Mucosa of rectum (tissue), 2 donors: ENCODE measurements around the gene PCBP3.

Source experiments
- H3K27ac ChIP-seq, 2 donors: one replicate each; pipeline ENCODE4 v1.7.0; 2013; ENCODE audit warnings: inconsistent platforms in 2 of 2, low read depth in 2 of 2, low read length in 2 of 2
- H3K27me3 ChIP-seq, 2 donors: one replicate each; pipeline ENCODE4 v1.7.0; 2013; ENCODE audit warnings: low read length in 2 of 2; ENCODE audit not compliant: control insufficient read depth in 2 of 2, insufficient read depth in 2 of 2
- H3K36me3 ChIP-seq, 2 donors: one replicate each; pipeline ENCODE4 v1.7.0; 2013; ENCODE audit warnings: low read length in 2 of 2; ENCODE audit not compliant: control insufficient read depth in 2 of 2, insufficient read depth in 2 of 2
- H3K4me1 ChIP-seq, 2 donors: one replicate each; pipeline ENCODE4 v1.7.0; 2013; ENCODE audit warnings: low read length in 2 of 2, mild to moderate bottlenecking in 1 of 2; ENCODE audit not compliant: control insufficient read depth in 2 of 2, insufficient read depth in 2 of 2
- H3K4me3 ChIP-seq, 2 donors: one replicate each; pipeline ENCODE4 v1.7.0; 2013; ENCODE audit warnings: low read length in 2 of 2
- H3K9ac ChIP-seq, 2 donors: one replicate each; pipeline ENCODE4 v1.7.0; 2013; ENCODE audit warnings: low read length in 2 of 2, low read depth in 1 of 2, mild to moderate bottlenecking in 1 of 2
- H3K9me3 ChIP-seq, 2 donors: one replicate each; pipeline ENCODE4 v1.7.0; 2013; ENCODE audit warnings: low read length in 2 of 2; ENCODE audit not compliant: control insufficient read depth in 2 of 2
- donor health status: healthy.
- donor health status: Normal muscosa, but diverticular disease.

Gene PCBP3

GRCh38 chr21:45931397-45931969 lies 288.0 kb downstream of the PCBP3 start:
- Histone ChIP-seq H3K9me3 (no peaks in the 10 kb centered on the region), H3K4me1 (no peaks in the 10 kb centered on the region), H3K9ac (no peak overlapping the region), H3K36me3 (no peaks in the 10 kb centered on the region), H3K27me3 (no peaks in the 10 kb centered on the region), H3K4me3 (no peak overlapping the region), H3K27ac (no peak overlapping the region)

GRCh38 chr21:45932922-45933502 lies 289.5 kb downstream of the PCBP3 start:
- Histone ChIP-seq H3K36me3 (no peaks in the 10 kb centered on the region), H3K4me1 (no peaks in the 10 kb centered on the region), H3K27me3 (no peaks in the 10 kb centered on the region), H3K27ac (no peak overlapping the region), H3K4me3 (no peak overlapping the region), H3K9ac (no peak overlapping the region), H3K9me3 (no peaks in the 10 kb centered on the region)

- no peaks in the 10 kb centered on the region for H3K9me3 ChIP-seq
- no peak overlapping the region for H3K4me3 ChIP-seq
- H3K36me3 ChIP-seq = no peaks in the 10 kb centered on the region
- no peak overlapping the region for H3K27ac ChIP-seq
- no peaks in the 10 kb centered on the region for H3K27me3 ChIP-seq
- H3K9ac ChIP-seq = no peak overlapping the region
- no peaks in the 10 kb centered on the region for H3K4me1 ChIP-seq
Measured at GRCh38 chr21:45934085-45934484, 290.6 kb downstream of the PCBP3 start.

GRCh38 chr21:45934554-45934953 lies 291.0 kb downstream of the PCBP3 start:
- Histone ChIP-seq H3K9me3 (no peaks in the 10 kb centered on the region), H3K9ac (no peak overlapping the region), H3K36me3 (no peaks in the 10 kb centered on the region), H3K27me3 (no peaks in the 10 kb centered on the region), H3K4me3 (no peak overlapping the region), H3K27ac (no peak overlapping the region), H3K4me1 (no peaks in the 10 kb centered on the region)

- H3K27me3 ChIP-seq = no peaks in the 10 kb centered on the region
- H3K9ac ChIP-seq = no peak overlapping the region
Measured at GRCh38 chr21:45935628-45936027, 292.1 kb downstream of the PCBP3 start.

GRCh38 chr21:45937721-45938452 lies 294.4 kb downstream of the PCBP3 start:
- Histone ChIP-seq H3K27ac (no peak overlapping the region), H3K9ac (no peak overlapping the region), H3K4me3 (no peak overlapping the region)

More at GRCh38 chr21:45935628-45936027, 292.1 kb downstream of the PCBP3 start:
- Histone ChIP-seq H3K4me3 (no peak overlapping the region), H3K9me3 (no peaks in the 10 kb centered on the region), H3K36me3 (no peaks in the 10 kb centered on the region), H3K27ac (no peak overlapping the region), H3K4me1 (no peaks in the 10 kb centered on the region)

GRCh38 chr21:45938453-45938755 lies 294.9 kb downstream of the PCBP3 start:
- no peak overlapping the region for H3K27ac ChIP-seq
- H3K4me3 ChIP-seq = no peak overlapping the region
- H3K9ac ChIP-seq = no peak overlapping the region
- no peaks in the 10 kb centered on the region for H3K4me1 ChIP-seq
- H3K9me3 ChIP-seq = no peaks in the 10 kb centered on the region
- H3K36me3 ChIP-seq = no peaks in the 10 kb centered on the region
- no peaks in the 10 kb centered on the region for H3K27me3 ChIP-seq

More at GRCh38 chr21:45937721-45938452, 294.4 kb downstream of the PCBP3 start:
- Histone ChIP-seq H3K36me3 (no peaks in the 10 kb centered on the region), H3K9me3 (no peaks in the 10 kb centered on the region), H3K27me3 (no peaks in the 10 kb centered on the region), H3K4me1 (no peaks in the 10 kb centered on the region)

GRCh38 chr21:45938811-45939520 lies 295.4 kb downstream of the PCBP3 start:
- H3K4me1 ChIP-seq = no peaks in the 10 kb centered on the region
- no peaks in the 10 kb centered on the region for H3K27me3 ChIP-seq
- no peaks in the 10 kb centered on the region for H3K9me3 ChIP-seq
- no peak overlapping the region for H3K9ac ChIP-seq
- H3K27ac ChIP-seq = no peak overlapping the region
- no peaks in the 10 kb centered on the region for H3K36me3 ChIP-seq
- no peak overlapping the region for H3K4me3 ChIP-seq

- no peaks in the 10 kb centered on the region for H3K36me3 ChIP-seq
- H3K9ac ChIP-seq = no peak overlapping the region
- no peak overlapping the region for H3K27ac ChIP-seq
- no peaks in the 10 kb centered on the region for H3K9me3 ChIP-seq
- no peaks in the 10 kb centered on the region for H3K27me3 ChIP-seq
- H3K4me3 ChIP-seq = no peak overlapping the region
- H3K4me1 ChIP-seq = no peaks in the 10 kb centered on the region
Measured at GRCh38 chr21:45939521-45940045, 296.1 kb downstream of the PCBP3 start.

GRCh38 chr21:45940091-45940490 lies 296.6 kb downstream of the PCBP3 start:
- no peaks in the 10 kb centered on the region for H3K4me1 ChIP-seq

More at GRCh38 chr21:45940091-45940490, 296.6 kb downstream of the PCBP3 start:
- no peaks in the 10 kb centered on the region for H3K9me3 ChIP-seq
- no peaks in the 10 kb centered on the region for H3K36me3 ChIP-seq
- no peaks in the 10 kb centered on the region for H3K27me3 ChIP-seq
- H3K9ac ChIP-seq = no peak overlapping the region
- no peak overlapping the region for H3K4me3 ChIP-seq
- no peak overlapping the region for H3K27ac ChIP-seq
